OCI-LY1 (cell line): Measurements from ENCODE around the gene PCNX3.
A peak's percentile ranks its signal among the peaks of the same experiment; 100 is the strongest.

Experiments used
- H2AFZ ChIP-seq: fragments of 200-600 bp; sonication (generic), shearing (Covaris generic); 2 replicates; pipeline ENCODE4 v1.6.0; 2014; ENCODE audit warnings: antibody characterized with exemption, mild to moderate bottlenecking, low read length
- H3F3A ChIP-seq: fragments of 200-600 bp; sonication (generic), shearing (Covaris generic); 2 replicates; pipeline ENCODE4 v1.6.0; 2014; ENCODE audit warnings: mild to moderate bottlenecking, antibody characterized with exemption, low read length, moderate library complexity; ENCODE audit not compliant: insufficient read depth
- H3K27ac ChIP-seq: fragments of 200-600 bp; sonication (generic); 2 replicates; pipeline ENCODE4 v1.5.1; 2014; ENCODE audit warnings: low read length, mixed run types, mild to moderate bottlenecking, low read depth; ENCODE audit not compliant: poor library complexity, severe bottlenecking
- H3K27me3 ChIP-seq: fragments of 200-600 bp; sonication (generic); 2 replicates; pipeline ENCODE4 v1.6.0; 2014; ENCODE audit warnings: antibody characterized with exemption, mild to moderate bottlenecking, low read length, moderate library complexity; ENCODE audit not compliant: insufficient read depth
- H3K36me3 ChIP-seq: fragments of 200-600 bp; sonication (generic); 2 replicates; pipeline ENCODE4 v1.6.1; 2014; ENCODE audit warnings: mild to moderate bottlenecking, antibody characterized with exemption, low read length, moderate library complexity, mixed read lengths; ENCODE audit not compliant: insufficient read depth
- H3K4me1 ChIP-seq: fragments of 200-600 bp; sonication (generic); 2 replicates; pipeline ENCODE4 v1.5.1; 2014; ENCODE audit warnings: mild to moderate bottlenecking, low read length, moderate library complexity; ENCODE audit not compliant: insufficient read depth, severe bottlenecking
- H3K4me2 ChIP-seq: fragments of 200-600 bp; sonication (generic), shearing (Covaris generic); 2 replicates; pipeline ENCODE4 v1.6.1; 2014; ENCODE audit warnings: low read length
- H3K4me3 ChIP-seq: fragments of 200-600 bp; sonication (generic); 2 replicates; pipeline ENCODE4 v1.5.1; 2014; ENCODE audit warnings: low read length, low read depth, mild to moderate bottlenecking, mixed read lengths; ENCODE audit not compliant: poor library complexity, severe bottlenecking
- H3K79me2 ChIP-seq: fragments of 200-600 bp; shearing (Covaris generic); 2 replicates; pipeline ENCODE4 v1.6.1; 2016; ENCODE audit warnings: mixed run types, low read length, mixed read lengths; ENCODE audit not compliant: insufficient read depth
- H3K9ac ChIP-seq: fragments of 200-600 bp; sonication (generic), shearing (Covaris generic); 2 replicates; pipeline ENCODE4 v1.6.1; 2014; ENCODE audit warnings: mild to moderate bottlenecking, low read length, mixed read lengths
- H3K9me2 ChIP-seq: fragments of 200-600 bp; sonication (generic), shearing (Covaris generic); 2 replicates; pipeline ENCODE4 v1.6.1; 2014; ENCODE audit warnings: low read depth, mild to moderate bottlenecking, low read length, mixed read lengths
- H3K9me3 ChIP-seq: fragments of 200-600 bp; shearing (Covaris generic); 2 replicates; pipeline ENCODE4 v1.6.1; 2014; ENCODE audit warnings: low read length, mixed read lengths
- H4K20me1 ChIP-seq: fragments of 200-600 bp; sonication (generic), shearing (Covaris generic); 2 replicates; pipeline ENCODE4 v1.6.0; 2016; ENCODE audit warnings: mild to moderate bottlenecking, low read length; ENCODE audit not compliant: insufficient read depth
- EZH2 ChIP-seq: fragments of 200-600 bp; sonication (generic), shearing (Covaris generic); IDR thresholded peaks from 2 replicates; pipeline ENCODE4 v1.8.0; 2017; ENCODE audit warnings: borderline replicate concordance, mixed run types, mild to moderate bottlenecking, antibody characterized with exemption, low read length, moderate library complexity, mixed read lengths
- TF ChIP-seq, protein P1 (sequence below): fragments of 200-600 bp; sonication (generic), shearing (Covaris generic); IDR thresholded peaks from 2 replicates; pipeline ENCODE4 v1.5.1; 2017; ENCODE audit warnings: mild to moderate bottlenecking, antibody characterized with exemption, low read length, moderate library complexity, mixed read lengths

Gene PCNX3

DNA sequence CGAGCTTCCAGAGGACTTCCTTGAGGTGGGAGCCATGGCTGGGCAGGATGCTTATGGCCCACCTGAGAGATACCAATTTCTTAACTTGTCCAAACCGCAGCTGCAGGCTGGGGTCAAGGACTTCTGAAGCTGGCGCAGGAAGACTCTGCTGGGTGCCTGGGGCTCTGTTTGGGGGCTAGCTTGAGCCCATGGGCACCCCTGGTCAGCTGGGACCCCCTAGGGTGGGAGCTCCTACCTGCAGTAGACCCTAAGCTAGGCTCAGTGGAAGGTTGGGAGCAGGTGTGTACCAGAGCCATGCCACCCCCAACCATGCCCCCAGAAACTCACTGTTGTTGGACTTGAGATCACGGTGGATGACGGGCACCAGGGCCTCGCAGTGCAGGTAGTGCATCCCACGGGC, 2.9 kb upstream of the PCNX3 start:
- Histone ChIP-seq H3K9me3 (no peaks in the 10 kb centered on the region), H3K4me3 (peak overlapping the region; percentile 83), H3K9ac (peak overlapping the region; percentile 82; the same call in 1 of the 2 replicates), H3K27ac (no peak overlapping the region), H3K27me3 (no peaks in the 10 kb centered on the region), H3K9me2 (no peaks in the 10 kb centered on the region), H3F3A (no peaks in the 10 kb centered on the region), H3K36me3 (peaks cover 13% of the 10 kb centered on the region), H4K20me1 (no peaks in the 10 kb centered on the region), H3K4me1 (peaks cover 42% of the 10 kb centered on the region), H2AFZ (no peak overlapping the region), H3K4me2 (peak overlapping the region; percentile 73), H3K79me2 (peaks cover 9% of the 10 kb centered on the region; the same call in 1 of the 2 replicates)
- TF ChIP-seq EZH2 = no peak
- TF ChIP-seq, protein P1, sequence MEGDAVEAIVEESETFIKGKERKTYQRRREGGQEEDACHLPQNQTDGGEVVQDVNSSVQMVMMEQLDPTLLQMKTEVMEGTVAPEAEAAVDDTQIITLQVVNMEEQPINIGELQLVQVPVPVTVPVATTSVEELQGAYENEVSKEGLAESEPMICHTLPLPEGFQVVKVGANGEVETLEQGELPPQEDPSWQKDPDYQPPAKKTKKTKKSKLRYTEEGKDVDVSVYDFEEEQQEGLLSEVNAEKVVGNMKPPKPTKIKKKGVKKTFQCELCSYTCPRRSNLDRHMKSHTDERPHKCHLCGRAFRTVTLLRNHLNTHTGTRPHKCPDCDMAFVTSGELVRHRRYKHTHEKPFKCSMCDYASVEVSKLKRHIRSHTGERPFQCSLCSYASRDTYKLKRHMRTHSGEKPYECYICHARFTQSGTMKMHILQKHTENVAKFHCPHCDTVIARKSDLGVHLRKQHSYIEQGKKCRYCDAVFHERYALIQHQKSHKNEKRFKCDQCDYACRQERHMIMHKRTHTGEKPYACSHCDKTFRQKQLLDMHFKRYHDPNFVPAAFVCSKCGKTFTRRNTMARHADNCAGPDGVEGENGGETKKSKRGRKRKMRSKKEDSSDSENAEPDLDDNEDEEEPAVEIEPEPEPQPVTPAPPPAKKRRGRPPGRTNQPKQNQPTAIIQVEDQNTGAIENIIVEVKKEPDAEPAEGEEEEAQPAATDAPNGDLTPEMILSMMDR = no peak

DNA sequence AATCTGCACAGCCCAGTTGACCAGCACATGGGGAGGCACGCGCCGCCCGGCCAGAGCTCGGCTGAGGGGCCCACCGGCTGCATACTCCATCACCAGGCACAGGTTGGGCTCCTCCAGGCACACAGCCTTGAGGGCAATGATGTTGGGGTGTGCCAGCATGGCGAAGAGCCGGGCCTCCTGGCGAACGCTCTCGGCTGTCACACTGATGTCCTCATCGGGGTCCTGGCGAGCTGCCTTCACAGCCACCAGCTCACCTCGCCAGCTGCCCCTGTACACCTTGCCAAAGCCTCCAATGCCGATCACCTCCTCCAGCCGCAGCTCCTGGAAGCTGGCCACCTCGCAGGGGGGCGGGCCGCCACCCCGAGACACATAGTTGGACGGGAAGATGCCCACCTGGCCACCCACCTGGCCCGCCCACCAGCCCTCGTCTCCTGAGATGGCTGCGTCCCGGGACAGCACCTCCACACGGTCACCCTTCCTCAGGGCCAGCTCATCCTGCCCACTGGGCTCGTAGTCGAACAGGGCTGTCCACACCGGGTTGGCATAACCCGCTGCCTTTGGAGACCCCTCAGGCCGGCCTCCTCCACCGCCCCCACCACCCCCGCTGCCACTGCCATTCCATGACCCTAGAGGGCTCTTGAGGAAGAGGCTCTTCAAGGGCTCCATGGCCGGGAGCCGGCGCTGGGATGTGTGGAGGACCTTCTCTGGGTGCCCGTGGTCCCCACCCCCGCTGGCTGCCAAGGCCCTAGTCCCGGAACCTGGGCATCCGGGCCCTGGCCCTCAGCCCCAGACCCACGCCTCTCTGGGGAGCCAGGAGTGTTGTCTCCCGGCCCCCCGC, 2.3 kb upstream of the PCNX3 start:
- Histone ChIP-seq H3K36me3 (peaks cover 13% of the 10 kb centered on the region), H3K4me1 (peaks cover 48% of the 10 kb centered on the region), H2AFZ (no peak overlapping the region), H3K27me3 (no peaks in the 10 kb centered on the region), H3K4me3 (peak overlapping the region; percentile 83), H4K20me1 (no peaks in the 10 kb centered on the region), H3F3A (no peaks in the 10 kb centered on the region), H3K27ac (peak overlapping the region; percentile 77), H3K9ac (peak overlapping the region; percentile 82), H3K9me3 (no peaks in the 10 kb centered on the region), H3K4me2 (peak overlapping the region; percentile 73), H3K9me2 (no peaks in the 10 kb centered on the region), H3K79me2 (peaks cover 9% of the 10 kb centered on the region; the same call in 1 of the 2 replicates)
- no peak for TF ChIP-seq EZH2
- TF ChIP-seq, protein P1 = no peak

DNA sequence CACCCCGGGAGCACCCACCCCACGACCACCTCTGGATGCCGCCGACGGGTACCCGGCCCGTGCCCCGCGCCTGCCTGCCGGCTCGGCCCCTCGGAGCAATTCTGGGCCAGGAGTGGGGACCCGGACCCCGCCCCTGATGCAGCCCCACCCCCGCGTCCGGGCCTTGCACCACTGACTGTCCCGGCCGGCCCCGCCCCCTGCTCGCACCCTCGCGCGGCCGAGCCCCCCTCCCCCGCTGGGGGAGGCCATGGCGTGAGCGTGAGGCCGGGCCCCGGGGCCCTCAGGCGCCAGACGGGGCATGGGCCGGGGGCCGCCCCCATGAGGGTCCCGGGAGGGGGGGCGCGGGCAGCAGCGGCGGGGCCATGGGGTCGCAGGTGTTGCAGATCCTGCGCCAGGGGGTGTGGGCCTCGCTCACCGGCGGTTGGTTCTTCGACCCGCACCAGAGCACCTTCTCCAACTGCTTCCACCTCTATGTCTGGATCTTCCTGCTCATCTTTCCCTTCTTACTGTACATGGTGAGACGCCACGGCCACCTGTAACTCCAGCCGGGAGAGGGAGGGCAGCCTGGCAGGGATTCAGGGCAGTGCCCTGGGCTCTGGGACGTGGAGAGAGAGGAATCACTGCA, 486 bp downstream of the PCNX3 start:
- H3K79me2 ChIP-seq = peaks cover 9% of the 10 kb centered on the region; the same call in 1 of the 2 replicates
- no peaks in the 10 kb centered on the region for H4K20me1 ChIP-seq
- H3K27ac ChIP-seq = peak overlapping the region; percentile 72
- H2AFZ ChIP-seq = no peak overlapping the region
- no peaks in the 10 kb centered on the region for H3F3A ChIP-seq
- peak overlapping the region; percentile 76 for H3K4me3 ChIP-seq
- H3K4me2 ChIP-seq = peak overlapping the region; percentile 98
- TF ChIP-seq, protein P1 = no peak
- TF ChIP-seq EZH2 = no peak
- no peaks in the 10 kb centered on the region for H3K9me2 ChIP-seq
- peaks cover 62% of the 10 kb centered on the region for H3K4me1 ChIP-seq
- no peaks in the 10 kb centered on the region for H3K9me3 ChIP-seq
- peak overlapping the region; percentile 93 for H3K9ac ChIP-seq
- no peaks in the 10 kb centered on the region for H3K27me3 ChIP-seq
- peaks cover 39% of the 10 kb centered on the region for H3K36me3 ChIP-seq
